ENCODE data around the gene NCOA6. TPM values are rescaled to one million over a fixed set of nuclear protein-coding genes. Genes with fewer than 3 reads are reported as not detected.

Gene NCOA6
- total and polyA plus RNA-seq, 2 of the 4 experiments (the other 2 are of a cell fraction) = 3.6 to 13.1 TPM

- Histone ChIP-seq H2AK5ac (ENCODE audit: low read depth, low read length) (peak overlapping the region; percentile 43; the same call in 1 of the 2 replicates), H2AK9ac (replicated peaks; ENCODE audit: low read depth, low read length, poor library complexity) (peak overlapping the region; percentile 67), H2BK15ac (ENCODE audit: low read depth, low read length) (no peak overlapping the region), H3K4me3 (ENCODE audit: insufficient read depth, low read depth, low read length) (peak overlapping the region; percentile 57), H2BK5ac (ENCODE audit: low read depth, low read length, poor library complexity, severe bottlenecking) (no peak overlapping the region), H4K20me1 (ENCODE audit: insufficient read depth, low read length) (peaks cover 20% of the 10 kb centered on the region; the same call in 1 of the 2 replicates), H3K56ac (ENCODE audit: extremely low read depth, insufficient read depth, low read length) (no peak overlapping the region), H4K91ac (ENCODE audit: insufficient read depth, low read depth, low read length) (peak overlapping the region; percentile 34; the same call in 1 of the 2 replicates), H3K9me1 (ENCODE audit: insufficient read depth, low read length) (peaks cover 29% of the 10 kb centered on the region), H3K27me3 (ENCODE audit: control insufficient read depth, insufficient read depth, low read length) (no peaks in the 10 kb centered on the region), H4K8ac (ENCODE audit: low read depth in 2 of 2, low read length in 2 of 2) (peak overlapping the region; percentile 29 to 31; a peak in 1 of 4 replicates), H3K18ac (ENCODE audit: low read depth, low read length) (no peak overlapping the region), H3K27ac (ENCODE audit: insufficient read depth, low read length) (peak overlapping the region; percentile 75; the same call in 1 of the 2 replicates), H2BK20ac (ENCODE audit: low read depth, low read length) (no peak overlapping the region), H3K79me1 (ENCODE audit: low read depth in 1 of 2, low read length in 2 of 2) (peaks cover 0 to 57% of the 10 kb centered on the region in 2 experiments; a peak in 2 of 4 replicates), H4K5ac (ENCODE audit: low read depth, low read length) (no peak overlapping the region), H2BK120ac (ENCODE audit: low read depth, low read length) (no peak overlapping the region), H3K14ac (replicated peaks; ENCODE audit: low read depth, low read length) (no peak overlapping the region), H3K23ac (ENCODE audit: low read depth, low read length) (no peak overlapping the region), H3K9ac (ENCODE audit: low read depth, low read length) (no peak overlapping the region), H3K36me3 (ENCODE audit: control insufficient read depth, insufficient read depth, low read length) (peaks cover 17% of the 10 kb centered on the region; the same call in 1 of the 2 replicates), H3K9me3 (ENCODE audit: control insufficient read depth, insufficient read depth, low read length) (no peaks in the 10 kb centered on the region), H3K4me1 (ENCODE audit: control insufficient read depth, insufficient read depth, low read length) (peaks cover 20% of the 10 kb centered on the region), H2AFZ (replicated peaks; ENCODE audit: low read length, poor library complexity) (peak overlapping the region; percentile 97), H3K4me2 (ENCODE audit: low read depth, low read length) (peak overlapping the region; percentile 13), H3K4ac (ENCODE audit: low read depth, low read length) (no peak overlapping the region)
- in situ Hi-C loops (cut with MboI; ENCODE audit: low sequenced_read_pairs) (no loop called here), intact Hi-C loops (cut with micrococcal nuclease) (loop anchor here (1.0 to 5.0 kb wide), 4 partner anchors 59 to 396 kb away; no protein-coding TSS in a partner anchor), dilution Hi-C loops (cut with HindIII; ENCODE audit: low sequenced_read_pairs, unreplicated experiment) (no loop called here)
- BruUV-seq (replicated peaks) = no TSS peak
- ATAC-seq (ENCODE audit: low read depth) = no peak
- WGBS, 2 experiments (ENCODE audit: extremely low coverage in 2 of 2, insufficient read length in 1 of 2) = 22% methylated on average over 4 of the region's 22 CpGs; no CpG with 5 or more reads in 1 of the 2 experiments
- peak; percentile 16 for DNase-seq
- CTCF ChIA-PET = interaction anchor here (0.8 to 1.6 kb wide), 2 partner anchors 126 to 170 kb away, joined by 4 to 5 read pairs; no protein-coding TSS in a partner anchor
- POLR2A ChIA-PET (ENCODE audit: unreplicated experiment) = interaction anchor here (0.6 kb wide), 1 partner anchor 58 kb away, joined by 16 read pairs; no protein-coding TSS in a partner anchor
- TF ChIP-seq RCOR1 (IDR thresholded peaks at IDR 0.05; ENCODE audit: insufficient replicate concordance, low read length) (no peak), MXI1 (IDR thresholded peaks at IDR 0.05; ENCODE audit: borderline replicate concordance, low read depth, low read length) (no peak), USF2 (IDR thresholded peaks at IDR 0.05; ENCODE audit: low read depth, low read length) (no peak), POLR2A (IDR thresholded peaks at IDR 0.05; ENCODE audit: low read depth, low read length) (0 out of 2 replicates have a peak, but pooled peaks have one; percentile 7), CTCF (conservative IDR thresholded peaks at IDR 0.05; ENCODE audit: low read depth, low read length) (peak; percentile 46), NFE2L2 (IDR thresholded peaks at IDR 0.05; ENCODE audit: low read depth, low read length) (no peak), BHLHE40 (IDR thresholded peaks at IDR 0.05; ENCODE audit: low read depth, low read length) (no peak), RAD21 (IDR thresholded peaks at IDR 0.05; ENCODE audit: low read length) (peak; percentile 56), CEBPB (IDR thresholded peaks at IDR 0.05; ENCODE audit: low read depth, low read length) (no peak), RFX5 (IDR thresholded peaks at IDR 0.05; ENCODE audit: low read depth, low read length) (no peak), FOS (IDR thresholded peaks at IDR 0.05; ENCODE audit: low read depth, low read length) (no peak), SMC3 (IDR thresholded peaks at IDR 0.05; ENCODE audit: low read depth, low read length) (0 out of 2 replicates have a peak, but pooled peaks have one; percentile 14), ELK1 (IDR thresholded peaks at IDR 0.05; ENCODE audit: borderline replicate concordance, low read depth, low read length) (no peak), CHD1 (IDR thresholded peaks at IDR 0.05; ENCODE audit: low read depth, low read length) (no peak), MAZ (IDR thresholded peaks at IDR 0.05; ENCODE audit: borderline replicate concordance, low read depth, low read length) (0 out of 2 replicates have a peak, but pooled peaks have one; percentile 3)
Observed at GRCh38 chr20:34708621-34709043, 116.8 kb downstream of the NCOA6 start.
